SK-N-SH treated with all-trans-retinoic acid at 6 μM for 48 hours (cell line): ENCODE measurements around the gene ELAVL1.

Source experiments
- ARNTL ChIP-seq: fragments of 450-650 bp; formaldehyde crosslinking; IDR thresholded peaks from 2 replicates; pipeline ENCODE4 v1.5.0; 2020; ENCODE audit warnings: low read depth, mild to moderate bottlenecking, moderate library complexity, borderline replicate concordance
- CREB5 ChIP-seq: fragments of 250-450 bp; sonication (Bioruptor Pico); IDR thresholded peaks from 2 replicates; pipeline ENCODE4 v1.5.1; 2020; ENCODE audit warnings: low read depth, mild to moderate bottlenecking, moderate library complexity
- ESRRG ChIP-seq: fragments of 250-450 bp; sonication (Bioruptor Pico); IDR thresholded peaks from 2 replicates; pipeline ENCODE4 v1.6.1; 2021; ENCODE audit warnings: mild to moderate bottlenecking
- TOX ChIP-seq: fragments of 250-450 bp; sonication (Bioruptor Pico); IDR thresholded peaks from 2 replicates; pipeline ENCODE4 v1.8.0; 2021; ENCODE audit warnings: mild to moderate bottlenecking, moderate library complexity, borderline replicate concordance
- ZC3H10 ChIP-seq: fragments of 250-450 bp; sonication (Bioruptor Pico); IDR thresholded peaks from 2 replicates; pipeline ENCODE4 v1.5.1; 2021; ENCODE audit warnings: mild to moderate bottlenecking, moderate library complexity
- ZFP3 ChIP-seq: fragments of 250-450 bp; sonication (Bioruptor Pico); IDR thresholded peaks from 2 replicates; pipeline ENCODE4 v1.5.0; 2020; ENCODE audit warnings: mild to moderate bottlenecking, moderate library complexity
- ZFP30 ChIP-seq: fragments of 450-650 bp; formaldehyde crosslinking; IDR thresholded peaks from 2 replicates; pipeline ENCODE4 v1.5.0; 2022; ENCODE audit warnings: mild to moderate bottlenecking, moderate library complexity
- ZNF8 ChIP-seq: fragments of 450-650 bp; formaldehyde crosslinking; IDR thresholded peaks from 2 replicates; pipeline ENCODE4 v1.5.0; 2020; ENCODE audit warnings: mild to moderate bottlenecking, moderate library complexity
- TF ChIP-seq, protein P1 (sequence below): fragments of 250-450 bp; sonication (Bioruptor Pico); IDR thresholded peaks from 2 replicates; pipeline ENCODE4 v1.8.0; 2020; ENCODE audit warnings: mild to moderate bottlenecking, moderate library complexity, borderline replicate concordance
- TF ChIP-seq, protein P2 (sequence below): fragments of 250-450 bp; sonication (Bioruptor Pico); IDR thresholded peaks from 2 replicates; pipeline ENCODE4 v1.5.1; 2021; ENCODE audit warnings: mild to moderate bottlenecking, moderate library complexity

DNA sequence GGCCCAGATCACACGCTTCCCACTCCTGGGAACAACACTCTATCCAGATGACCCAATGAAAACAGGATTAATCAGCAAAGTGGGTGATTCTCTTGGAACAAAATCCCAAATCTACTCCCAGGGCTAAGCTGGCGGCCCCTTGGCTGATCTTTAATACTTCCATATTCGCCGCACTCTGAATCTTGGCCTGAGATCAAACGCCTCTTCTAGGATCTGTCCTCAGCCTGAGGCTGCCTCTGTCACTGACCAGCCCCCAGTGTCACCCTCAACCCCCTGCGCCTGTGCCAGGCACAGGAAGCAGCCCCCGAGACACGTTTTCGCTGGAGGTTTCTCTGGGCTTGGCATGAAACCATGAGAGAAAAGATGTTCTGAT, 77.1 kb downstream of the ELAVL1 start:
- peak; percentile 66 for TF ChIP-seq ZNF8 (CRISPR knock-in tag)
- TF ChIP-seq ARNTL (CRISPR knock-in tag): no peak
- TF ChIP-seq ZFP30: no peak
- TF ChIP-seq ZFP3 (CRISPR knock-in tag): no peak
- TF ChIP-seq, protein P1, sequence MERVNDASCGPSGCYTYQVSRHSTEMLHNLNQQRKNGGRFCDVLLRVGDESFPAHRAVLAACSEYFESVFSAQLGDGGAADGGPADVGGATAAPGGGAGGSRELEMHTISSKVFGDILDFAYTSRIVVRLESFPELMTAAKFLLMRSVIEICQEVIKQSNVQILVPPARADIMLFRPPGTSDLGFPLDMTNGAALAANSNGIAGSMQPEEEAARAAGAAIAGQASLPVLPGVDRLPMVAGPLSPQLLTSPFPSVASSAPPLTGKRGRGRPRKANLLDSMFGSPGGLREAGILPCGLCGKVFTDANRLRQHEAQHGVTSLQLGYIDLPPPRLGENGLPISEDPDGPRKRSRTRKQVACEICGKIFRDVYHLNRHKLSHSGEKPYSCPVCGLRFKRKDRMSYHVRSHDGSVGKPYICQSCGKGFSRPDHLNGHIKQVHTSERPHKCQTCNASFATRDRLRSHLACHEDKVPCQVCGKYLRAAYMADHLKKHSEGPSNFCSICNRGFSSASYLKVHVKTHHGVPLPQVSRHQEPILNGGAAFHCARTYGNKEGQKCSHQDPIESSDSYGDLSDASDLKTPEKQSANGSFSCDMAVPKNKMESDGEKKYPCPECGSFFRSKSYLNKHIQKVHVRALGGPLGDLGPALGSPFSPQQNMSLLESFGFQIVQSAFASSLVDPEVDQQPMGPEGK (CRISPR knock-in tag): no peak
- no peak for TF ChIP-seq ZC3H10 (CRISPR knock-in tag)
- TF ChIP-seq ESRRG (CRISPR knock-in tag): no peak
- no peak for TF ChIP-seq CREB5 (CRISPR knock-in tag)
- TF ChIP-seq, protein P2, sequence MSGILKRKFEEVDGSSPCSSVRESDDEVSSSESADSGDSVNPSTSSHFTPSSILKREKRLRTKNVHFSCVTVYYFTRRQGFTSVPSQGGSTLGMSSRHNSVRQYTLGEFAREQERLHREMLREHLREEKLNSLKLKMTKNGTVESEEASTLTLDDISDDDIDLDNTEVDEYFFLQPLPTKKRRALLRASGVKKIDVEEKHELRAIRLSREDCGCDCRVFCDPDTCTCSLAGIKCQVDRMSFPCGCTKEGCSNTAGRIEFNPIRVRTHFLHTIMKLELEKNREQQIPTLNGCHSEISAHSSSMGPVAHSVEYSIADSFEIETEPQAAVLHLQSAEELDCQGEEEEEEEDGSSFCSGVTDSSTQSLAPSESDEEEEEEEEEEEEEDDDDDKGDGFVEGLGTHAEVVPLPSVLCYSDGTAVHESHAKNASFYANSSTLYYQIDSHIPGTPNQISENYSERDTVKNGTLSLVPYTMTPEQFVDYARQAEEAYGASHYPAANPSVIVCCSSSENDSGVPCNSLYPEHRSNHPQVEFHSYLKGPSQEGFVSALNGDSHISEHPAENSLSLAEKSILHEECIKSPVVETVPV: no peak
- no peak for TF ChIP-seq TOX
